GM18861 (cell line): ENCODE results near the gene FSTL4.

ENCODE experiments used
- ATAC-seq: cut with Tn5 transposase; IDR thresholded peaks from one replicate; pipeline ENCODE4 v1.9.1; 2021; ENCODE audit not compliant: unreplicated experiment

The FSTL4 gene

DNA sequence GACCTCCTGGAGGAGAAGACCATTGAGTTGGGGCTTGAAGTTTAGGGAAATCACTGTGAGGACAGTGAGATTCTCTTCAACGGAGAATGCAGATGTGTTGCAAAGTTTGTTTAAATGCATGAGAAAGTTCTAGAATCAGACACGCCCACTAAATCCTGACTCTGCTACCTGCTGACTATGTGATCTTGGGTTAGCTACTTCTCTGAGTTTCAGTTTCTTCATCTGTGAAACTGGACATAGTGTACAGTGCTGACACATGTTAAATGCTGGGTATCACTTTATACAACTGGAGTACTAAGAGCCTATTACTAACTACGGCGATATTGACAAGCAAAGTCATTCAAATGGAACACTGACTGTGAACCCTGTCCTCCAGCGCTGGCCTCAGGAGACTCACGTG is 305.1 kb downstream of the FSTL4 start:
- ATAC-seq: no peak

DNA sequence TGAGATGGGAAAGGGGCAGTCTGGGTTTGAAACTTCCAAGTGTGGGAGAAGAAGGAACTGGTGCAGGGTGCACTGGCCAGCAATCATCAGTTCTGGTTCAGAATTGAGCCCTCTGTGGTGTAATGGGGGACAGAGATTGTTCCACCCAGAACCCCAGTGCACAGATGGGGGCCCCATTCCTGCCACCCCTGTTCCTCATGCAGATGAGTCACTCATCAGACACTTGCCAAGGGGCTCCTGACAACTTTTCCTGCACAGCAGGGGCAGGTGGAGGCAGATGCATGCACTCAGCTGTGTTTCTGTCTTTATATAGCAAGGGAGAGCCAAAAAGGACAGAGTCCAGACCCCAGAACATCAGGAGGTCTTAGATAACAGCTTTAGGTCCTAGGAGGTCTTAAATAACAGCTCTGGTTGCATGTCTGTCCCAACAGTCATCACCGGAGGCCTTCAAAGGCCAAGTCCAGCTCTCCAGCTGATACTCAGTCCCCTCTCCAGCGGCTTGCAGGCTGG is 307.6 kb downstream of the FSTL4 start:
- ATAC-seq: no peak

DNA sequence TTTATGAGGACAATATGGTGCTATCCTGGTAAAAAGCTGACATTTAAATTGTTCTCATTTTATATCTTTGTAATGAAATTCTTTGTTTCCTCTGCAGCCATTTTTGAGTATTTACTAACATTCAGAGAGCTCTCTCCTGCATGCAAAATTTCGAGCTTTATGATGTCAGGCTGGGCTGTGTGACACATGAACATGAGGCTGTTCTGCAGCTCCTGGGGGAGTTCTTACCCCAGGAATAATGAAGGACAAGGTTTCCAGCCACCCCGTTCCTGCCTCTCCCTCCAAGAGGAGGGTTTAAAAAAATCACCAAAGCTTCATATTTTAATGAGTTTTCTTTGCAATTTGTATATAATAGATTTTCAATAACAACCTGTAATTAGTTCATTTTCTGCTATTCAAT is 308.2 kb downstream of the FSTL4 start:
- ATAC-seq: no peak

DNA sequence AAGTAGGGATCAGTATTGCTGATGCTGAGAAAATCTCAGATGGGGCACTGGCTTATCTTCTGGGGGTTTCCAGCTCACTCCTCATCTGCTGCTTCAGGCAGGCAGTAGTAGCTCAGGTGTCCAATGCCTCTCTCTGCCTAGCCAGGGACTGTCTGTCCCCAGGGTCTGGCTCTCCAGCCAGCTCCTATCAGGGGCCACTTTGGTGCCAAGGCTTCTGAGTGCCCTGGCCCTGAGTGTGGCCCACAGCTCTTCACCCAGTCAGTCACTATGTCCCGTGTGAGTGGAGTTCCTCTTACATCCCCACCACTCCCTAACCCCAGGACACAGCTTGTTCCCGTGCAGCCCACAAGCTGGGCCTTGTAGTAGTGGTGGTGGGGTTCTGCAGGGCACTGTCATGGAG is 309.0 kb downstream of the FSTL4 start:
- ATAC-seq: no peak

DNA sequence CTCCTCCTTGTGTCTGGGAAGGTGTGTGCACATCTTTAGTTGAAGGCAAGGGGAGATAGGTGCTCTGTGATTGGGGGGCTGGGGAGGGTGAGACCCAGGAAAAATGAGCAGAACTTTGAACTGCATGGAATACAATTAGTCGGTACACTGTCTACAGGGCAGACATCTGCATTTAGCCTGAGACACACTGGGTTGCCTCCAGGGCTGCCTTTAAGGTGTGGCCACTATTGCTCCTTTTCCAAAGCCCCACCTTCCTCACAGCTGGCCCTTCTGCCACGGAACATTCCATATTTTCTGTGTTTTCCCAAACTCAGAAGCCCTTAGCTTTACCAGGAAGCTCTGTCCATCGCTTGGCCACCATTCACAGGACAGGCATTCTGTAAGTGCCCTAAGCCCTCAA is 312.6 kb downstream of the FSTL4 start:
- no peak for ATAC-seq

DNA sequence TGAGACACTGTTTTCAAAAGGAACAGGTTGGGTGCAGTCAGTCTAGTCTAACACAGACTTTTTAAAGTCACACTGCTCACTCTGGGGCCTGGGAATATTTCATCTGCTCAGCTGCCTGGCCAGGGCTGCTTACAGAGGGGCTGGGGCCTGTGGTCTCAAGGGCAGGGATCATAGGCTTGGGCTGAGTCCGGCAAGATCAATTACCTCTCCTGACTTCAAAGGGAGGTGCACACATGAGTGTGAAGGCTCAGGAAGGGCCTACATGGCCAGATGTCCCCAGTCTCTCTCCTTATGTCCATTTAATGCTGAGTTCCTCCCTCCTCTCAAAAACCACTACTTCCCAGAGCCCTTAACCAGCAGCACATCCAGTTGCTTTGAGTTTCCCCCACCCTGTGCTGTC is 313.3 kb downstream of the FSTL4 start:
- ATAC-seq: no peak

DNA sequence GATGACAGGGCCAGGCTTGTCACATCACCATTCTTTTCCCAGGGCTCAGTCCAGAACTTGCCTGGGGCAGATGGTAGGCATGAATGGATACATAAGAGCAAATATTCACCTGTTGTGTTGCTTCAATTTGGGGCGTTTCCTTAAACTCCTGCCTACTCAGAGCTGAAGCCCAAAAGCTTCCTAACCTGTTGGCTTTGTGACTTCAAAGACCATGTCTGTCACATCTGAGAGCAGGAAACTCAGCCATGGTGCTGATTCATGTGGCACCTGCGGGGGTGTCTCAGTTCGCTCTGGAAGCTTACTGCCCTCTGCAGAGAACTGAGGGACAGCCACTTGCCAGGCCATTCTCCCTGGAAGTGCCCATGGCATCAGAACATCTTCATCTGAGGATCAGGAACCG is 313.9 kb downstream of the FSTL4 start:
- no peak for ATAC-seq

DNA sequence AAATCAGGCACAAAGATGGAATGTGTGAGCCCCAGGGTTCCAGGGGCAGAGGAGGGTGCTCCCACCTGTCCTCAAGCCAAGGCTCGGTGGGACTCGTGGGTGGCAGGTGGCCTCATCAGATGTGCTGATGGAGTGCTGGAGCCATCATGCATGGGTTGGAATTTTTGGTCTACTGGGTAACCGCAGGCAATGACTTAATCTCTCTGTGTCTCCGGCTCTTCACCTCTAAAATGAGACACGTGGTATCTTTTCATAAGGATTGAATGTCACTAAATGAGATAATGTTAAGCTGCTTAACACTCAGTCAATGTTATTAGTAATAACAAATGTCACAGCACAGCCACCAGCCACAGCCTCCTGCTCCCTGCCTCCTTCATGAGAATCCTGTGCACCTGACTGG is 315.0 kb downstream of the FSTL4 start:
- ATAC-seq: no peak

DNA sequence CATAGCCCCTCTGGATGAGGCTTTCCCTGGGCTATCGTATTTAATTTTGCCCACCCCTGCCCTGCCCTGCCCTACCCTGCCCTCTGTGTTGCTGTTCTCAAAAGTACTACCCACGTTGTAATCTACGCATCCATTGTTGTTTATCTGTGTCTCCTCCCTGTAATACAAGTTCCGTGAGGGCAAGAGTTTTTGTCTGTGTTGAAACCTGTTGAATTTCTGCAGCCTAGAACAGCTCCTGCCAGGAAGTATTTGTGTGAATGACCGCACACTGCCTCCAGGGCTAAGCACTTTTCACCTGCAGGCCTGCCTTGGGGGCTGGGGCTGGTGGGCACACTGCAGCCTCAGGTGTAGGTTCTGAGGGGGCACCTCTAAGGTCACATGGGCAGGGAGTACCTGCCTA is 315.7 kb downstream of the FSTL4 start:
- ATAC-seq: no peak

DNA sequence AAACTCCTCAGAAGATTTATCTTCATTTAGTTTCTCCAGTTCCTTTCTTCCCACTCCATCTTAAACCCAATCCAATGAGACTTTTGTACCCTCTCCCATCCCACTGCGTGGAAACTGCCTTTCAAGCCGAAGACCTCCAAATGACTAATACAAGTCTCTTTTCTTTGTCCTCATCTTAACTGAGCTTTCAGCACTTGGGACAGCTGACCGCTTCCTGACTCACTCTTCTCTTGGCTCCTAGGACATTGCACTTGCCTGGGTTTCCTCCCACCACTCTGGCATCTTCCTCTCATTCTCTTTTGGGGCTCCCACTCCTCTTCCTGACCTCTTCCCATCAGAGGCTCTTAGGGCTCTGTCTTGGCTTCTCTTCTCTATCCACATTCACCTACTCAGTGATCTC is 316.8 kb downstream of the FSTL4 start:
- ATAC-seq: no peak

DNA sequence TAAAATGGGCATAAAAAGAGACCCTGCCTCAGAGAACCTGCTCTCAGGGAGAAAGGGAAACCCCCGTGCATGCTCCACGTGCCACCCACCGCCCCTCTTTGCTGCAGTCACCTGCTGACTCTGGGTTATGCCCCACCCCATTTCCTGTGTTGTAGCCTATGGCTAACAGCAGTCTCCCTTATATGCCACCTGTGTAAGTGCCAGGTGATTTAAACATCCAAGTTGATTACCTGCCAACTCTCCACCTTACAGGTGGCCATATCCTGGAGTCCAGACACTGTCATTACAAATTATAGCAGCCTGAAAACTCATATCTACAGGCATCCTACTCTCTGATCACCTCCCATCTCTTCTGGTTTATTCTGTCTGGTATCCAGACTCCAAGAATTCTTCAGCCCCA is 318.0 kb downstream of the FSTL4 start:
- ATAC-seq: no peak

DNA sequence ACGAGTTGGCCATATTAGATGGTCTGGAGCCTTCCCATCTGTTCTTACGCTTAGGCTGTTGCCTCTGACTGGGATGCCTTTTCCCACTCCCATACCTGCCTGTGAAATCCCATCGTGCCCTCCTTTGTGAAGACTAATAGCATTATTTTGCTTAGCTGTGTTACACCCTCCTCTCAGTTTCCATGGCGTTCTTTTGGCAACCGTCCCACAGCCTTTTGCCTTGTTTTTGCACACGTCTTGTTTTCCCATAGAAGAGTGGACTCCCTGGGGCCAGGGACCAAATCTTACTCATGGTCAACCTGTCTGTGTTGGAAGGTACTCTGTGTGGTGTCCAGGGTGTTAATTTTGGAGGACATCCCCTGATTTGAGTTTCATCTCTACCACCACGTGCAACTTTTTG is 318.4 kb downstream of the FSTL4 start:
- ATAC-seq: no peak

DNA sequence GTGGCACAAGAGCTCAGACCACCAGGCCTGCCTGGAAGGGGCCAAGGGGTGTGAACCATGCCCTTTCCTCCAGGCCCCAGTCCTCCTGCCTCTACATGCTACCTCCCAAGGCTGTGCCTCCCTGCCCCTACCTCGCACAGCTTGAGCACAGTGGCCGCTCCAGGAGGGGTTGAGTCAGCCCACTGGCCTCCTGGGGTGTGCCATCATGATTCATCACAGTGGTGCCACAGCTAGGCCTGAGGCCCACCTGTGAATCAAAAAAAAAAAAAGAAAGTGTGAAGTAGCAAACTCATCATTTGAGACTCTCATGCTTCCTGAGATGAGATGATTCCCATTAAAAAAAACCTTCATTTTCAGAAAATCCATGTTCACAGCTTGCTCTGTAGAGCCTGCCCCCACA is 320.0 kb downstream of the FSTL4 start:
- no peak for ATAC-seq

DNA sequence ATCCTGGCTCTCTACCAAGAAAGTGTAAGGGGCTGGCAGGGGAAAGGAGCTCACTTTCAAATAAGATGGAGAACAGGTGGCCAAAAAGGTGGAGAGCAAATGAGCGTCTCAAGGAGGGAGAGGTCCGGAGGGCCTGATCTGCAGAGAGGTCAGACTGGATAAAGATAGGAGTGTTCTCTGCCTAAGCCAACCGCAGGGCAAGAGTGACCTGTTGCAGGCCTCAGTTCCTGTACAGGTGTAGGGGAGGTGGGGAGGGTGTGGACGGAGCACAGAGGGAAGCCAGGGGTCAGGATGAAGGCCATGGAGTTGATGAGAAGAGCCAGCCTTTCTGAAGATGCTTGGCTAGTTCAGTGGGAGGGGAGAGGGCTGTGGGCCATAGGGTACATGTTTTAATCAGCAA is 320.8 kb downstream of the FSTL4 start:
- ATAC-seq: no peak

DNA sequence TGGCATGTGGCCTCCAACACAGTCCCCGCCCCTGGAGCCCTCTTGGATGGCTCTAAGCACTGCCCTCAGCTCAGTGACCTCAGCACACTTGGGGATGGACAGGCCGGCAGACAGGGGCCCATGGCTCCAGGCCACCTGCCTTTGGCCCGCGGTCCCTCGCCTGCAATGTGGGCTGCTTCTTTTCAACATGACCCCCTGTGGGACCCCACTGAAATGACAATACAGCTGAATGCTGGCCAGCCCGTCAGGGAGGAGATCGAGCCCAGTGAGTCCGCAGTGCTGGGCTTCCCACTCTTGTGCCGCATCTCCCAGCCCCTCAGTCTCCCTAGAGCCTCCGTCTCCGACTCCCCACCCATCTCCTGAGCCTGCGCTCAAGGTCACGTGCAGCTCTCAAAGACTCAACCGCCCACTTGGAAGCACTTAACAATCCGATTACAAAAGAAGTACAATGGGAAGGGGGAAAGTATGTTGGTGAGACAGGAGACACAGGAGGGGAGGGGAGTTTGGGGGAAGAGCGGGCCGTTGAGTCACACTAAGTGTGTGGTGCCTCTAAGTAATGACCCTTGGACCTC is 321.6 kb downstream of the FSTL4 start:
- no peak for ATAC-seq

DNA sequence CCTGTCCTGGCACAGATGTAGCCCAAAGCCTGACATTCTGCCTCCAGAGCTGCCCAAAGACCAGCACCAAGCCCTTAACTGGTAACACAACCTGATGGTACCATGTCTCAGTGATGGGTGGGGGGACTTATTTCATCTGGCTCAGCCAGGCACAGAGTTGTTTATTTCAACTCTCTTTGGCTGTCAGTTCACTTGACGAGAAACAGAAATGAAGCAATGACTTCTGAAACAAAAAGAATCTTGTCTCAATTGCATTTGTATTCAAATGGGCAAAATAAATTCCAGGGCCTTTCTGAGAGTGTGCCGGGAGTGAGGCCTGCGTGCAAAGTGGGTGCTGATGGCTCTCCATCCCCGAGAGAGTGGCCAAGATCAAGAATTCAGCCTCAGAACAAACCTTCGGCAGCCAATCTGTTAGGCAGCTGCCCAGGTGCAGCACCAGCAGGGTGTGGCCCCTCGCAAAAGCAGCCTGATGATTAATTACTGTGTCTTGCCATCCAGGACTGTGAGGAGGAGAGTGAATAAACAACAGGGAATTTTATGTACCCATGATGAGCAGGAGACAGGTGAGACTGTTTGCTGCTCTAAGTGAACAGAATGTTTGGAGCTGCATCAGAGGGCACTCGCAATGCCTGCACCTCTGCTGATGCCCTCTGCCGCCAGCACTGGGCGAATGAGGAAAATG is 322.5 kb downstream of the FSTL4 start:
- no peak for ATAC-seq

DNA sequence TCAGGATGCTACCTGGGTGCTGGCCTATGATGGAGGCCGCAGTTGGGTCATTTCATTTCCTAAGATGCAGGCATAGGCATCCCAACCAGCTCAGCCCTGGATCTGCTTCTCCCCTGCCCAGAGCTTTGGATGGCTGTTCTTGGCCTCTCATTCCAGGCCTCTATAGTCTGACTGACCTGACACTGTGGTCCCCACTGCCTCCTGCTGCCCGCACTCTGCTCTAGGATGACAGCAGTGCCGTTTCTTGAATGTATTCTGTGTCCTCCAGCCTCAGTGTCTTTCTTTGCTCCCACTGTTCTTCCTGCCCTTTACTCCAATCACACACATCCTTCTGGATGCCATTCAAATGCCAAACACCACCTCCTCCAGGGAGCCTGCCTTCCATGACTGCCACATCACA is 324.8 kb downstream of the FSTL4 start:
- no peak for ATAC-seq

DNA sequence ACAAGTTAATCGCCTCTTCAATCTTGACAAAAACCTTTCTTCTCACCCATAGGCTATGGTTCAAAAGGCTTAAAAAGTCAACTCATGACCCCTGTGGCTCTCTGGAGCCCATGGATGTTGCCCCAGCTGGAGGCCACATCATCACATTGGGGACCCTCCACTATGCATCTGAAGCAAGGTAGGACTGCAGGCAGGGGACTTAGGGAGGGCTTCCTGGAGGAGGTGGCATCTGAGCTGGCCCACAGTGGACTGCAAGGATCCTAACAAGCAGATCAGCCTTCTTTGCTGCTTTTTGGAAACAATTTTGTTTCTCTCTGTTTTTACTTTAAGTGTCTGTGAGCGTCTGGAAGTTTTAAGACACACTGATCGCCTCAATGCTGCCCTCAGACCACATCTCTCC is 325.9 kb downstream of the FSTL4 start:
- no peak for ATAC-seq

DNA sequence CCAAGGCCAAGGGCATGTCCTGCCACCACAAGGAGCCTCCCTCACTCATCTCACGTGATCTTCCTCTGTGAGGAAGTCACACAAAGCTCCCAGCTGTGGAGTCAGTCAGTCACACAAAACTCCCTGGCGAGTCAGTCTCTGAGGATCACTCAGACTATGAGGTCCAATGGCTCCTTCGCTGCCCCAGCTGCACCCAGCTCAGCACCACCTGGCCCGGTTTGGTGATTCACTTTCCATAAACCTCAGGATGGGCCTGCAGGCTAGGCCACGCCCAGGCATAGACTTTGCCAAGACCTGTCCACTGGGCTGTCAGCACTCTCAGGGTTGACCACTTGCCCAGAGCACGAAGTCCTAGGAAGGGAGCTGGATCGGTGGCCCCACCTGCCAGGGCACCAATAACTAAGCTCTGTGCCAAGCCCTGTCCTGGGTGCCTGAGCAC is 326.7 kb downstream of the FSTL4 start:
- ATAC-seq: no peak

DNA sequence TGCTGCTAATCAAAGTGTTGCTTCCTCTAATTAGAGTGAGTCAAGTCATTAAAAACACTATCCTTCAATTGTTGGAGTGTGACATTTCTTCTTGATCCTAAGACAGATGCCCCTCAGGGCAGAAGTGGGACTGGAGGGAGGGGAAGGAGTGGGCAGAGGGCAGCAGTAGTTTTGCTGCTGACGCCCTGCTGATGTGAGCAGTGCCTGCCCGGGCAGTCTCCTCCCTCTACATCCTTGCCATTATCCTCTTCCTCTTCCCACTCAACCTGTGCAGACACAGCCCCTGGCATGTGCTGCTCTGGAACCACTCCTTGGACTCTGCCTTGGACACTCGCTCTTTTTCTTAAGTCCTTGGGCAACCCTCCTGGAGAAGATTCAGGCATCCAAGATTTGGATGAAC is 328.0 kb downstream of the FSTL4 start:
- ATAC-seq: no peak

DNA sequence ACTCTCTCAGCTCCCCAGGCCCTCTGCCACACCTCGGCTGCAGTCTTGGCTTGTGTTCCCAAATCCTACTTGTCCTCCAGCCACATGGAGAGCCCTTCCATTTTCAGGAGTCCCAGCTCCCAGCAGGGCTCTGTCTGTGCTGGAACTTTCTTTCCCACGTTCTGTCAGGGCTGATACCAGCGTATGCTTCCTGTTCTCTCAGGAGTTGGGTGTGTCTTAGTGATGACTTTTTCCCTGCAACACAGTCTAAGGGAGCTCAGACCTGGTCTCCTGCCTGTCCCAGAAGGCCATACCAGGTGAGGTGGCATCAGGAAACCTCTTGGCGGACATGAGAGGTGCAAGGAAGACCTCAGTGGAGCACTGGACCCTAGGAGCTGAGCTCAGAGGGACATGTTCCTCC is 334.0 kb downstream of the FSTL4 start:
- ATAC-seq: no peak

DNA sequence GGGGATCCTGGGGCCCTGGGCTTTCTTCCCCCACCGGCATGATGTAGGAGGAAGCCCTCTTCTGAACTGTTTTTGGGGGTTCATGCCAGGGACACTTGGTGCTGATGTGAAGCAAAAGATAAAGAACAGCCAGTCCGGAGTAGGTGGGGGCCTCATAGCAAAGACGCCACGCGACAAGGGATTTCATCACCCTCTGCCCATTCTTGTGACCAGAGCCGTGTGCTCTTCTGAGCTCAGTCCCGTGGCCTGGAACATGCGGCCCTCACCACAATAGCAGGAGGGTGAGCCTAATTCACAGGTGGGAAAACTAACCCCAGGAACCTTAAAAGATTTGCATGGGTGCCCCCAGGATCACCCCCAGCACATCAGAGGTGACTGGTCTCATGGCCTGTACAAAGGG is 334.6 kb downstream of the FSTL4 start:
- no peak for ATAC-seq

DNA sequence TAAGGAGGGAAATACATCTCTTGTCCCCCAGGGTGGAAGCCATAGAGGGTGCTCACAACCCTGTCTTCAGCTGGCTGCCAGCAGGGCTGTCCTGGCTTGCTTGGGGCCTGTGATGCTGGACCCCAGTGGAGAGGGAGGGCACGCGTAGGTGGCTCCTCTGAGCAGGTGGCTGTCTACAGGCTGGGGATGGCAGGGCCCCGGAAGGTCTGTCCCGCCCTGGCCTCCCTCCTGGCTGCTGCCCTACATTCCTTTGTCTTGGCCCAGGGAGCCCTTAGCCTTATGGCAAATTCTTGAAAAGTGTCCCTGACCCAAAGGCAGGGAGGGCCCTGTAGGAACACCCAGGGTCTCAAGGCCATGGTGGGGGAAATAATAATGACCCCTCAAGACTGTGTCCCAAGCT is 336.2 kb downstream of the FSTL4 start:
- ATAC-seq: no peak
